GM12864 (cell line): ENCODE results near the gene ALK.

Experiments
- DNase-seq: peaks from one replicate; pipeline ENCODE4 v3.0.0-alpha.2; 2011; ENCODE audit warnings: low read depth
- H3K4me3 ChIP-seq: 2 replicates; pipeline ENCODE4 v1.5.1; 2011; ENCODE audit warnings: mild to moderate bottlenecking, low read depth, low read length, control low read depth
- CTCF ChIP-seq: IDR thresholded peaks from 2 replicates; pipeline ENCODE4 v1.5.1; 2011; ENCODE audit warnings: low read depth, mild to moderate bottlenecking, moderate library complexity, low read length, control low read depth, inconsistent platforms; ENCODE audit errors: missing control alignments

ALK gene

GRCh38 chr2:29360016-29360784, 561.2 kb downstream of the ALK start:
- no peak for DNase-seq
- TF ChIP-seq CTCF, result no peak
- no peak overlapping the region for H3K4me3 ChIP-seq

GRCh38 chr2:29353403-29353991, 567.9 kb downstream of the ALK start:
- no peak for TF ChIP-seq CTCF
- no peak for DNase-seq
- H3K4me3 ChIP-seq, result no peak overlapping the region

- no peak overlapping the region for H3K4me3 ChIP-seq
- DNase-seq, result no peak
- TF ChIP-seq CTCF, result no peak
Measured at GRCh38 chr2:29351916-29352591, 569.3 kb downstream of the ALK start.

- no peak for DNase-seq
- H3K4me3 ChIP-seq, result no peak overlapping the region
- no peak for TF ChIP-seq CTCF
Measured at GRCh38 chr2:29351248-29351647, 570.1 kb downstream of the ALK start.

GRCh38 chr2:29349316-29350030, 571.9 kb downstream of the ALK start:
- no peak overlapping the region for H3K4me3 ChIP-seq
- no peak for TF ChIP-seq CTCF
- DNase-seq, result no peak

GRCh38 chr2:29347774-29348461, 573.5 kb downstream of the ALK start:
- DNase-seq, result no peak
- H3K4me3 ChIP-seq, result no peak overlapping the region
- TF ChIP-seq CTCF, result no peak
